Measurements from ENCODE around the gene PLA2G2C. TPM values are rescaled to one million over a fixed set of nuclear protein-coding genes. Genes with fewer than 3 reads are reported as not detected.

PLA2G2C gene
- total and polyA plus RNA-seq, 2 experiments from 2014 or later, result not detected

- Mint-ChIP-seq H3K4me3 (no peak overlapping the region), H3K27me3 (ENCODE audit: insufficient read depth, low read depth, poor library complexity) (peaks cover under 1% of the 10 kb centered on the region), H3K27ac (no peak overlapping the region), H3K36me3 (ENCODE audit: low read depth) (no peaks in the 10 kb centered on the region), H3K9me3 (no peaks in the 10 kb centered on the region), H3K4me1 (peaks cover 17% of the 10 kb centered on the region)
- DNase-seq (ENCODE audit: low spot score), result peak; percentile 60
- Histone ChIP-seq H3K4me2 (peak overlapping the region; percentile 58; the same call in 1 of the 2 replicates), H3K27me3 (ENCODE audit: insufficient read depth) (peaks cover 14% of the 10 kb centered on the region; the same call in 1 of the 2 replicates), H3K4me3 (no peak overlapping the region), H3F3A (replicated peaks; ENCODE audit: low read depth) (no peaks in the 10 kb centered on the region), H2AFZ (0 out of 2 replicates have a peak overlapping the region, but pooled peaks have one; percentile 74), H3K79me2 (replicated peaks; ENCODE audit: insufficient read depth) (no peaks in the 10 kb centered on the region), H3K36me3 (ENCODE audit: insufficient read depth) (no peaks in the 10 kb centered on the region), H3K4me1 (ENCODE audit: insufficient read depth) (peaks cover 7% of the 10 kb centered on the region; the same call in 1 of the 2 replicates), H3K9me2 (ENCODE audit: insufficient read depth) (no peaks in the 10 kb centered on the region), H4K20me1 (replicated peaks; ENCODE audit: insufficient read depth) (no peaks in the 10 kb centered on the region), H3K27ac (ENCODE audit: low read depth) (no peak overlapping the region)
- TF ChIP-seq CTCF (conservative IDR thresholded peaks at IDR 0.05; ENCODE audit: low read depth in 2 of 2), result no peak
- no peak for TF ChIP-seq CREB1 (CRISPR knock-in tag; IDR thresholded peaks at IDR 0.05; ENCODE audit: low read depth)
- no peak for TF ChIP-seq NANOG (IDR thresholded peaks at IDR 0.05; ENCODE audit: borderline replicate concordance)
- no peak for TF ChIP-seq ETS1 (IDR thresholded peaks at IDR 0.05)
- TF ChIP-seq ZNF331 (CRISPR knock-in tag; IDR thresholded peaks at IDR 0.05; ENCODE audit: low read depth), result no peak
- TF ChIP-seq REST (IDR thresholded peaks at IDR 0.05; ENCODE audit: unreplicated experiment), result no peak
- no peak for TF ChIP-seq ZNF462 (CRISPR knock-in tag; IDR thresholded peaks at IDR 0.05)
- TF ChIP-seq EZH2 (IDR thresholded peaks at IDR 0.05; ENCODE audit: low read depth, unreplicated experiment), result no peak
- no peak for TF ChIP-seq STAT1 (IDR thresholded peaks at IDR 0.05; ENCODE audit: unreplicated experiment)
- no peak for TF ChIP-seq ZNF114 (CRISPR knock-in tag; IDR thresholded peaks at IDR 0.05)
- no peak for TF ChIP-seq POLR2AphosphoS5 (IDR thresholded peaks at IDR 0.05; ENCODE audit: low read depth)
- no peak for TF ChIP-seq JUNB (IDR thresholded peaks at IDR 0.05; ENCODE audit: unreplicated experiment)
- no peak for TF ChIP-seq EZH2phosphoT487 (IDR thresholded peaks at IDR 0.05; ENCODE audit: unreplicated experiment)
- peak; percentile 90 for ATAC-seq
Measured at GRCh38 chr1:20223551-20224419, 37.5 kb upstream of the PLA2G2C start.
